Measurements from ENCODE around the gene BCR. TPM values are rescaled to one million over a fixed set of nuclear protein-coding genes. Genes with fewer than 3 reads are reported as not detected.

BCR gene
- total and polyA plus RNA-seq, 12 donors: 10.9 to 33.4 (median 25.8) TPM

GRCh38 chr22:23250056-23250784, 69.9 kb downstream of the BCR start:
- WGBS, 2 donors: 84 to 88% methylated on average over 16 of the region's 16 CpGs
- Histone ChIP-seq H3K9me3 (no peaks in the 10 kb centered on the region), H3K36me3 (peaks cover 0 to 17% (median 0%) of the 10 kb centered on the region in 9 donors), H3K4me1 (peaks cover 0 to 30% (median 10%) of the 10 kb centered on the region in 9 donors), H3K4me3 (no peak overlapping the region), H3K27ac (no peak overlapping the region), H3K27me3 (no peaks in the 10 kb centered on the region)
- ATAC-seq (no peak), DNase-seq (no peak)
- no peak for TF ChIP-seq CTCF (IDR thresholded peaks at IDR 0.05)
- intact Hi-C loops (cut with DNase I): no loop called here

GRCh38 chr22:23250785-23251363, 70.6 kb downstream of the BCR start:
- no peaks in the 10 kb centered on the region for H3K27me3 ChIP-seq
- no peaks in the 10 kb centered on the region for H3K9me3 ChIP-seq
- no peak for TF ChIP-seq CTCF (IDR thresholded peaks at IDR 0.05)
- no peak overlapping the region for H3K4me3 ChIP-seq
- WGBS, 2 donors: 94 to 96% methylated on average over 14 of the region's 14 CpGs
- intact Hi-C loops (cut with DNase I): no loop called here
- ATAC-seq: no peak
- H3K27ac ChIP-seq: no peak overlapping the region
- peaks cover 0 to 24% (median 0%) of the 10 kb centered on the region in 9 donors for H3K36me3 ChIP-seq
- peaks cover 0 to 30% (median 14%) of the 10 kb centered on the region in 9 donors for H3K4me1 ChIP-seq
- no peak for DNase-seq

- Histone ChIP-seq H3K27ac (no peak overlapping the region), H3K36me3 (peaks cover 0 to 28% (median 0%) of the 10 kb centered on the region in 9 donors), H3K4me1 (peaks cover 4 to 36% (median 21%) of the 10 kb centered on the region in 9 donors), H3K4me3 (no peak overlapping the region), H3K27me3 (no peaks in the 10 kb centered on the region), H3K9me3 (no peaks in the 10 kb centered on the region)
- ATAC-seq (no peak), DNase-seq (no peak)
- no peak for TF ChIP-seq CTCF (IDR thresholded peaks at IDR 0.05)
- 86 to 88% methylated on average over 8 of the region's 8 CpGs for WGBS, 2 donors
- intact Hi-C loops (cut with DNase I): no loop called here
Observed at GRCh38 chr22:23251445-23252093, 71.3 kb downstream of the BCR start.

- intact Hi-C loops (cut with DNase I): no loop called here
- H3K27ac ChIP-seq: no peak overlapping the region
- 92 to 96% methylated on average over 19 of the region's 19 CpGs for WGBS, 2 donors
- no peak overlapping the region for H3K4me3 ChIP-seq
- no peak for DNase-seq
- H3K9me3 ChIP-seq: no peaks in the 10 kb centered on the region
- H3K4me1 ChIP-seq: peaks cover 20 to 41% (median 30%) of the 10 kb centered on the region in 9 donors
- no peak for TF ChIP-seq CTCF (IDR thresholded peaks at IDR 0.05)
- no peaks in the 10 kb centered on the region for H3K27me3 ChIP-seq
- H3K36me3 ChIP-seq: peaks cover 0 to 28% (median 0%) of the 10 kb centered on the region in 9 donors
- no peak for ATAC-seq
Observed at GRCh38 chr22:23253475-23254055, 73.3 kb downstream of the BCR start.
